Muscle layer of duodenum (tissue), 2 donors: ENCODE results near the gene ZNF215.
"Not testable (repeated sequence)": the region's sequence is repeated elsewhere in the genome, so short reads cannot be mapped to it uniquely, and the experiment has no call there.

Experiments used
- H3K27ac ChIP-seq: one replicate; pipeline ENCODE4 v1.7.0; 2013; ENCODE audit warnings: mild to moderate bottlenecking, low read length
- H3K27me3 ChIP-seq: one replicate; pipeline ENCODE4 v1.7.0; 2013; ENCODE audit warnings: low read depth, mild to moderate bottlenecking, control low read depth, low read length
- H3K36me3 ChIP-seq, 2 donors: one replicate each; pipeline ENCODE4 v1.7.0; 2013; ENCODE audit warnings: low read length in 2 of 2, control low read depth in 1 of 2, mild to moderate bottlenecking in 1 of 2; ENCODE audit not compliant: insufficient read depth in 2 of 2, control insufficient read depth in 1 of 2
- H3K4me1 ChIP-seq, 2 donors: one replicate each; pipeline ENCODE4 v1.7.0; 2013; ENCODE audit warnings: low read length in 2 of 2, mild to moderate bottlenecking in 2 of 2, control low read depth in 1 of 2, moderate library complexity in 1 of 2; ENCODE audit not compliant: insufficient read depth in 2 of 2, control insufficient read depth in 1 of 2
- H3K4me3 ChIP-seq, 2 donors: one replicate each; pipeline ENCODE4 v1.7.0; 2013; ENCODE audit warnings: low read length in 2 of 2, low read depth in 1 of 2, mild to moderate bottlenecking in 1 of 2
- H3K9me3 ChIP-seq, 2 donors: one replicate each; pipeline ENCODE4 v1.7.0; 2013; ENCODE audit warnings: low read length in 2 of 2, control low read depth in 1 of 2, mild to moderate bottlenecking in 1 of 2; ENCODE audit not compliant: control insufficient read depth in 1 of 2
- donor health status: healthy.

ZNF215 gene

GRCh38 chr11:6941970-6942369, 15.7 kb downstream of the ZNF215 start:
- H3K36me3 ChIP-seq: no peaks in the 10 kb centered on the region

GRCh38 chr11:6943131-6943530, 16.9 kb downstream of the ZNF215 start:
- H3K27me3 ChIP-seq: no peaks in the 10 kb centered on the region
- no peaks in the 10 kb centered on the region for H3K9me3 ChIP-seq
- H3K36me3 ChIP-seq: no peaks in the 10 kb centered on the region
- H3K4me3 ChIP-seq: no peak overlapping the region
- H3K4me1 ChIP-seq: no peaks in the 10 kb centered on the region
- no peak overlapping the region for H3K27ac ChIP-seq

More at GRCh38 chr11:6941970-6942369, 15.7 kb downstream of the ZNF215 start:
- no peaks in the 10 kb centered on the region for H3K27me3 ChIP-seq
- H3K9me3 ChIP-seq: no peaks in the 10 kb centered on the region
- no peak overlapping the region for H3K27ac ChIP-seq
- no peak overlapping the region for H3K4me3 ChIP-seq
- H3K4me1 ChIP-seq: no peaks in the 10 kb centered on the region

- not testable (repeated sequence) for H3K4me3 ChIP-seq, H3K27ac ChIP-seq, H3K4me1 ChIP-seq, H3K27me3 ChIP-seq, H3K9me3 ChIP-seq, H3K36me3 ChIP-seq
These were observed 28.0 kb downstream of the ZNF215 start for GRCh38 chr11:6954248-6954647.

- Histone ChIP-seq H3K36me3 (no peaks in the 10 kb centered on the region), H3K9me3 (peaks cover 0 to 2% of the 10 kb centered on the region in 2 donors), H3K4me1 (no peaks in the 10 kb centered on the region), H3K27ac (no peak overlapping the region), H3K27me3 (no peaks in the 10 kb centered on the region), H3K4me3 (no peak overlapping the region)
These were observed 35.9 kb downstream of the ZNF215 start for GRCh38 chr11:6962141-6962540.

- Histone ChIP-seq H3K36me3 (no peaks in the 10 kb centered on the region), H3K27ac (no peak overlapping the region), H3K4me1 (no peaks in the 10 kb centered on the region), H3K27me3 (no peaks in the 10 kb centered on the region), H3K4me3 (no peak overlapping the region), H3K9me3 (peaks cover 0 to 2% of the 10 kb centered on the region in 2 donors)
These were observed 36.4 kb downstream of the ZNF215 start for GRCh38 chr11:6962673-6963072.

GRCh38 chr11:6968816-6969215, 42.6 kb downstream of the ZNF215 start:
- no peaks in the 10 kb centered on the region for H3K27me3 ChIP-seq
- H3K27ac ChIP-seq: no peak overlapping the region
- H3K9me3 ChIP-seq: peaks cover 0 to 4% of the 10 kb centered on the region in 2 donors
- H3K36me3 ChIP-seq: no peaks in the 10 kb centered on the region
- H3K4me1 ChIP-seq: no peaks in the 10 kb centered on the region
- H3K4me3 ChIP-seq: no peak overlapping the region

- H3K4me3 ChIP-seq, H3K4me1 ChIP-seq, H3K27ac ChIP-seq, H3K36me3 ChIP-seq, H3K27me3 ChIP-seq, H3K9me3 ChIP-seq: not testable (repeated sequence)
These were observed 43.6 kb downstream of the ZNF215 start for GRCh38 chr11:6969854-6970253.

GRCh38 chr11:6979365-6979764, 53.1 kb downstream of the ZNF215 start:
- no peaks in the 10 kb centered on the region for H3K4me1 ChIP-seq

GRCh38 chr11:6986487-6986886, 60.3 kb downstream of the ZNF215 start:
- Histone ChIP-seq H3K4me1 (no peaks in the 10 kb centered on the region), H3K27me3 (no peaks in the 10 kb centered on the region), H3K4me3 (no peak overlapping the region), H3K36me3 (no peaks in the 10 kb centered on the region), H3K27ac (no peak overlapping the region), H3K9me3 (no peaks in the 10 kb centered on the region)

More at GRCh38 chr11:6979365-6979764, 53.1 kb downstream of the ZNF215 start:
- Histone ChIP-seq H3K9me3 (no peaks in the 10 kb centered on the region), H3K36me3 (no peaks in the 10 kb centered on the region), H3K4me3 (no peak overlapping the region), H3K27ac (no peak overlapping the region), H3K27me3 (no peaks in the 10 kb centered on the region)

GRCh38 chr11:6988506-6988905, 62.3 kb downstream of the ZNF215 start:
- no peaks in the 10 kb centered on the region for H3K9me3 ChIP-seq

GRCh38 chr11:6991227-6991626, 65.0 kb downstream of the ZNF215 start:
- Histone ChIP-seq H3K27me3 (no peaks in the 10 kb centered on the region), H3K27ac (no peak overlapping the region), H3K9me3 (no peaks in the 10 kb centered on the region), H3K4me1 (no peaks in the 10 kb centered on the region), H3K36me3 (no peaks in the 10 kb centered on the region), H3K4me3 (no peak overlapping the region)

More at GRCh38 chr11:6988506-6988905, 62.3 kb downstream of the ZNF215 start:
- no peaks in the 10 kb centered on the region for H3K4me1 ChIP-seq
- H3K27me3 ChIP-seq: no peaks in the 10 kb centered on the region
- no peak overlapping the region for H3K27ac ChIP-seq
- H3K36me3 ChIP-seq: no peaks in the 10 kb centered on the region
- H3K4me3 ChIP-seq: no peak overlapping the region

GRCh38 chr11:6992026-6992425, 65.8 kb downstream of the ZNF215 start:
- Histone ChIP-seq H3K4me1 (no peaks in the 10 kb centered on the region), H3K27ac (no peak overlapping the region), H3K27me3 (no peaks in the 10 kb centered on the region), H3K4me3 (no peak overlapping the region), H3K36me3 (no peaks in the 10 kb centered on the region), H3K9me3 (no peaks in the 10 kb centered on the region)
